Measurements from ENCODE around the gene KCNJ5. TPM values are rescaled to one million over a fixed set of nuclear protein-coding genes. Genes with fewer than 3 reads are reported as not detected.

KCNJ5 gene
- total RNA-seq, 1 experiment from 2014 or later = 0.11 TPM

- no peaks in the 10 kb centered on the region for H3K79me1 ChIP-seq (ENCODE audit: insufficient read depth, low read depth, low read length, poor library complexity, severe bottlenecking)
- H3K27ac ChIP-seq (ENCODE audit: insufficient read length, low read depth, low read length) = no peak overlapping the region
- H3K27me3 ChIP-seq (ENCODE audit: insufficient read depth, low read length) = no peaks in the 10 kb centered on the region
- no peak overlapping the region for H3K56ac ChIP-seq (ENCODE audit: insufficient read length, low read depth, low read length)
- H3K36me3 Mint-ChIP-seq (ENCODE audit: insufficient read depth in 1 of 3, low read depth in 3 of 3) = no peaks in the 10 kb centered on the region
- H3K23me2 ChIP-seq (ENCODE audit: insufficient read length, low read depth, low read length, poor library complexity, severe bottlenecking) = no peaks in the 10 kb centered on the region
- H3K27ac Mint-ChIP-seq = no peak overlapping the region
- H4K8ac ChIP-seq (replicated peaks; ENCODE audit: insufficient read length, low read depth, low read length) = no peak overlapping the region
- no peak overlapping the region for H2BK15ac ChIP-seq (ENCODE audit: low read depth, low read length)
- no peak overlapping the region for H4K5ac ChIP-seq (ENCODE audit: insufficient read length, low read depth, low read length)
- H3K27me3 Mint-ChIP-seq (ENCODE audit: low read depth) = peaks cover 63% of the 10 kb centered on the region
- no peak overlapping the region for H4K91ac ChIP-seq (ENCODE audit: insufficient read length, low read depth, low read length)
- no peak overlapping the region for H2BK20ac ChIP-seq (ENCODE audit: low read depth, low read length, poor library complexity, severe bottlenecking)
- peaks cover 0 to 3% of the 10 kb centered on the region in 2 experiments; a peak in 1 of 4 replicates for H3K4me1 Mint-ChIP-seq
- no peak overlapping the region for H2AFZ ChIP-seq (ENCODE audit: low read length)
- H3K9me3 ChIP-seq (ENCODE audit: control insufficient read depth, low read depth, low read length) = no peaks in the 10 kb centered on the region
- H3K79me2 ChIP-seq (ENCODE audit: insufficient read depth, low read length) = no peaks in the 10 kb centered on the region
- H3K4ac ChIP-seq (ENCODE audit: low read depth, low read length) = no peak overlapping the region
- H2BK12ac ChIP-seq (ENCODE audit: insufficient read length, low read depth, low read length) = no peak overlapping the region
- H2BK120ac ChIP-seq (ENCODE audit: low read depth, low read length, poor library complexity, severe bottlenecking) = no peak overlapping the region
- no peaks in the 10 kb centered on the region for H3K4me1 ChIP-seq (ENCODE audit: insufficient read depth, low read length)
- no peak for TF ChIP-seq CTCF (conservative IDR thresholded peaks at IDR 0.05)
- H4K20me1 ChIP-seq (ENCODE audit: control insufficient read depth, insufficient read depth, insufficient read length) = no peaks in the 10 kb centered on the region
- no peak overlapping the region for H2AK5ac ChIP-seq (ENCODE audit: insufficient read length, low read length)
- no peak overlapping the region for H2BK5ac ChIP-seq (ENCODE audit: insufficient read length, low read length)
- no peak overlapping the region for H3K14ac ChIP-seq (ENCODE audit: insufficient read depth, low read length)
- no CpG with 5 or more reads among the region's 5 CpGs for WGBS (ENCODE audit: extremely low coverage, insufficient read length, low lambda C conversion rate)
- H3K23ac ChIP-seq (ENCODE audit: insufficient read length, low read depth, low read length) = no peak overlapping the region
- H3K4me3 Mint-ChIP-seq = no peak overlapping the region
- H3T11ph ChIP-seq (ENCODE audit: low read length) = no peak overlapping the region
- H3K18ac ChIP-seq (ENCODE audit: insufficient read length, low read depth, low read length) = no peak overlapping the region
- DNase-seq = no peak
- H3K9me3 Mint-ChIP-seq = peaks cover 0 to 4% of the 10 kb centered on the region in 2 experiments; a peak in 3 of 5 replicates
- no peak overlapping the region for H3K9ac ChIP-seq (ENCODE audit: extremely low read depth, insufficient read length, low read length)
- H3K4me2 ChIP-seq (ENCODE audit: insufficient read depth, insufficient read length, low read length) = no peak overlapping the region
Measured at GRCh38 chr11:128917144-128917724, 26.1 kb downstream of the KCNJ5 start.

Data from H9 (cell line).